HG03095 (cell line): ENCODE results near the gene GRAMD4.

ENCODE experiments used
- ATAC-seq: cut with Tn5 transposase; IDR thresholded peaks from one replicate; pipeline ENCODE4 v1.9.1; 2021; ENCODE audit warnings: moderate library complexity; ENCODE audit not compliant: unreplicated experiment

GRAMD4 gene

DNA sequence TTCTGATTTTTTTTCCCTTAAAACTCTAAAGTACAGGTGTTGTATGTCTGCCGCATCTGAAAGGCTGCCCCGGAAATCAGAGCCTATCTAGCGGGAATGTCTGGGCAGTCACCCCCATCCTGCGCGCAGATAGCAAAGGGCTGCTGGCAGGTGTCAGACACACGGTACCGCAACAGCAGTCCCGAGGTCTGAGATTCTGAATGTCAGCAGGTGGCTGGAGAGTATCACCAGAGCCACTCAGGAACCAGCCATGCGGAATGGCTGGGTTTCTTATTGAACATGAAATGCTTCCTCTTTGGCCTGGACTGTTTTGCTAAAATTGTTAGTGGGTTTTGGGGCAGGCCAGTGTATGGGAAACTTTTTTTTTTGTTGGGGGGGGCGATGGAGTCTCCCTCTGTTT is 64.5 kb downstream of the GRAMD4 start:
- ATAC-seq: peak; percentile 73

- no peak for ATAC-seq
Measured at GRCh38 chr22:46686221-46687047, 66.2 kb downstream of the GRAMD4 start.

GRCh38 chr22:46687048-46687444 is 66.9 kb downstream of the GRAMD4 start:
- no peak for ATAC-seq

GRCh38 chr22:46687460-46687859 is 67.3 kb downstream of the GRAMD4 start:
- ATAC-seq: no peak

- ATAC-seq: no peak
Measured at GRCh38 chr22:46688949-46689348, 68.8 kb downstream of the GRAMD4 start.

GRCh38 chr22:46690146-46690545 is 70.0 kb downstream of the GRAMD4 start:
- no peak for ATAC-seq

GRCh38 chr22:46691571-46691970 is 71.4 kb downstream of the GRAMD4 start:
- no peak for ATAC-seq

DNA sequence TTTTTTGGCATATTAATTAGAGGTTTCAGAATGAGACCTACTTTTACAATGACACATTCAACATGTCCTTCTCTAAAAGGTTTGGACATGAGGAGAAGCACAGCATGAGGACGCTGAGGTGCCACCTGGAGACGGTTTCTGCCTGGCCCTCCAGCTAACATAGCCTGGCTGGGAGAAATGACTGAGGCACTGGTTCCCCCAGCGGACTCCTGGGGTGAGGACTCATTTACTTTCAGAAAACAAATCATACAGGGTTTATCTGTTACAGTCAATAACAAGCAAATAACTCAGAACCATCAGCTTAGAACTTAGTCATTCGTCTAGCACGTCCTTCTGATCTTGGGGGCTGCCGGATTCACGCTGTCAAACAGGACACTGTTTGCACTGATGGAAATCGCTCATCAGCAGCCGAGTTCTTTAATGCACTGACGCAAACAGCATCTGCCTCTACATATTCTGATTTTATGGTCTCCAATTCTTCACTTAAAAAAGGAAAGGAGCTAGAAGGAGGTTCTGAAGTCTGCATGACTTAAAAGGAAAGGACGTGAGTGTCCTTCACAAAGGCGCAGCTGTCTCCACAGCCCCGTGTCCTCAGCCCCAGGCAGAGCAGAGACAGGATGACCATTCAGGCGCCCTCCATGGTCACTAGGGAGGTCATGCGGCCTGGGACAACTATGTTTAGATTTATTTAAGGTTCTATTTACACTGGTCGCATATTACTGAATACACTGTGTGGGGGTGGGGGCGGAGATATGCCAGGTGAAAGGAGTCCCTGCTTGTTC is 73.6 kb downstream of the GRAMD4 start:
- ATAC-seq: no peak

- no peak for ATAC-seq
Measured at GRCh38 chr22:46694416-46695170, 74.4 kb downstream of the GRAMD4 start.

DNA sequence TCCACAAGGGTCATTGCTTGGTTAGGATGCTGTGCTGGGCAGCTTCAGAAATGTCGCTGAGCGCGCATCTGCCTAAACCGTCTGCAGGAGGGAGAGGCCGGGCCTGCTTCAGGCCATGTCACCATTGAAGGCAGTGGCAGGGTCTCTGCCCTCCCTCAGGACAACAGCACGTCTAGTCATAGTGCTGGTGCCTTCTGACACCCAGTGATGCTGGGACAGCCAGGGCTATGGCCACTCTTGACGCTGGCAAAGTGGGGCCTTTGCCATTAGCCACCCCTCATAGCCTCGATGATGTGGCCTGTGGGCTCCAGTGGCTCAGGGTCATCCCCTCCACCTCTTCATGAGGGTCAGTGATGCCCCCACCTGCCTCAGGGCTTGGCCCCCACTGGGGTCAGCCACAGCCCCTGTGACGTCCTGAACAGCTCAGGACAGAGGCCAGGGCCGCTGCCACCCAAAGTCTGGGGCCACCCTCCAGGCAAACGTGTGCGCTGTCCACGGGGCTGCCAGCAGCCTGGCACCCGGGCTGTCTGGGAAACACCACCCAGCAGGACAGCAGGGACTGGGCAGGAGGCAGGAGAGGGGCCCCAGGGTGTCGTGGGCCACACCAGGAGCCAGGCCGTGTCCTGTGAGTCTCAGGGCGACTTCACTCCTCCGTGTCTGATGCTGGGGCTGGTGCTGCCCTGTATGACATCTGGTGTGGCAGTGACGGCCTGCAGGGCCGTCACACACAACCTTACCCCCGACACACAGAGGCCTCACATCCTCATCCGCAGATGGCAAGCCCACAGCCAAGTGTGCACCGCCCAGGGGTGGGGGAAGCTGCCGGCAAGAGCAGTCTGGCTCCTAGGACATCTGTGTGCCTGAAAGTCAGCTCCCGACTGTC is 75.4 kb downstream of the GRAMD4 start:
- no peak for ATAC-seq

DNA sequence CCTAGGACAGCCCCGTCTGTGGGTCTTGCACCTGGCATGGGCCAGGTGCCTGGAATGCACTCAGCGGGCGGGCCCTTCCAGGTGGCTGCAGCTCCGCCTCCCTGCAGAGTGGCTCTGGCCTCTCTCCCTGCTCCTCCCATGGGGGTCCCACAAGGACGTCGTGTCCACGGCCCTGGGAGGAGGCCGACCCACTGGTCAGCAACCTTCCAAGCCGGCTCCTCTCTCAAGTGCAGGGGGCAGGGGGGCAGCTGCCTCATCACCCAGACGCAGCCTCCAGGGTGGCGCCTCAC is 76.0 kb downstream of the GRAMD4 start:
- no peak for ATAC-seq

DNA sequence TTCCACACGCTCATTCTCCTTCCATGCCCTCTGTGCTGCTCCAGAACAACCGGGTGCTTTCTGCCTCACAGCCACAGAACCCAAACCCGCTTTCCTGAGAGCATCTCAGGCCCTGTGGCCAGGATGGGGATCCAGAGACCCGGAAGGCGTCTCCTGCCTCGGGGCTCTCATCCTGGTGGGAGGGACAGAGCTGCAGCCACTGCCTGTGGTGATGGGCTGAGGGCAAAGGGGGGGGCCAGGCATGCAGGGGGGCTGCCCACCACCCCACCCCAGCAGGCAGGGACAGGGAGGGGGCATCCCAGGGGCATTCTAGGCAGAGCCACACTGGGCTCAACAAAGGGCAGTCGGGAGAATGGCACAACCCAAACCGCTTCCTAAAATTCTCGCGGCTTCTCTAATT is 76.4 kb downstream of the GRAMD4 start:
- no peak for ATAC-seq

DNA sequence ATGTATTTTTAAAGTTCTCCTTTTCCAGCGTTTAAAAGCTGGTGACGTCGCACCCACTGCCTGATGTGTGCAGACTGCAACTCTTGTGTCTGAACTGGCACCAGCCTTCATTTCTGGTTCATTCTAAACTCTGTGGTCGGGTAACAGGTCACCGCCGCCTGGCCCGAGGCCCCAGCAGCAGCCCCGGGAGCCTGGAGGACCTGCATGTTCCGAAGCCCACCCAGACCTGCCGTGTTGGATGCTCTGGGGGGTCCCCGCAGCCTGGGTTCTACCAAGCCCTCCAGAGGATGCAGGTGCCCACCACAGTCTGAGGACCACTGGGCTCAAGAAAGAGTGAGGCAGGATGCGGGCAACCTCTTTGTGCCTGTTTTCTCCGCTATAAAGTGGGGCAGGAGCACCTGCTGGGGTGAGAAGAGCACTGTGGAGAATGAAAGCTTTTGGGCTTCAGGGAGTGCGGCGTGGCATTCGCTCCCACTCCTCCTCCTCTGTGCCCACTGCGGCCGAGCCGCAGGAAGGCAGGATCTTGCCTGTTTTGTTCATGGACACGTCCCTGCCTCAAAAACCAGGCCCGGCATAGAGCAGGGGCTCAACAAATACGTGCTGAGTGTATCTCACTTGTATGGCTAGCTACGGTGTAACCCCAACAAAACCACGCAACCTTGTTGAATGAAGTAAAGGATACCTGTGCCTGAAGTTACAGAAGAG is 77.8 kb downstream of the GRAMD4 start:
- no peak for ATAC-seq

- no peak for ATAC-seq
Measured at GRCh38 chr22:46699091-46699490, 78.9 kb downstream of the GRAMD4 start.

DNA sequence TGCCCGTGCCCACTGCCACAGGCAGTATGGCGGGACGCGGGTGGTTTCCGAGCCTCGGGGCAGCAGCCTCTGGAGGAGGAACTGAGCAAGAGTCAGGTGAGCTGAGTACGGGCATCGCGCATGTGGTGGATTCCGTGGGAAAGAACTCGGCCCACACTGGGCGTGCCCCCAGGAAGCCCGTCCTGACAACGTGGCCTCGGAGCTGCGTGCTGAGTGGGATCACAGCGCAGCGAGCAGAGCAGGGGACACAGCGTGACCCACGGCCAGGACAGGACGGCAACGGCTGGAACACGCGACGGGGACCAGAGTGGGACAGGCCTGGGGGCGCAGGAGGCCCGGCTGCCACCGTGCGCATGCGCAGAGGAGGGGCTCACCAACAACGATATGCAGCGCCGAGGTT is 81.1 kb downstream of the GRAMD4 start:
- ATAC-seq: no peak

DNA sequence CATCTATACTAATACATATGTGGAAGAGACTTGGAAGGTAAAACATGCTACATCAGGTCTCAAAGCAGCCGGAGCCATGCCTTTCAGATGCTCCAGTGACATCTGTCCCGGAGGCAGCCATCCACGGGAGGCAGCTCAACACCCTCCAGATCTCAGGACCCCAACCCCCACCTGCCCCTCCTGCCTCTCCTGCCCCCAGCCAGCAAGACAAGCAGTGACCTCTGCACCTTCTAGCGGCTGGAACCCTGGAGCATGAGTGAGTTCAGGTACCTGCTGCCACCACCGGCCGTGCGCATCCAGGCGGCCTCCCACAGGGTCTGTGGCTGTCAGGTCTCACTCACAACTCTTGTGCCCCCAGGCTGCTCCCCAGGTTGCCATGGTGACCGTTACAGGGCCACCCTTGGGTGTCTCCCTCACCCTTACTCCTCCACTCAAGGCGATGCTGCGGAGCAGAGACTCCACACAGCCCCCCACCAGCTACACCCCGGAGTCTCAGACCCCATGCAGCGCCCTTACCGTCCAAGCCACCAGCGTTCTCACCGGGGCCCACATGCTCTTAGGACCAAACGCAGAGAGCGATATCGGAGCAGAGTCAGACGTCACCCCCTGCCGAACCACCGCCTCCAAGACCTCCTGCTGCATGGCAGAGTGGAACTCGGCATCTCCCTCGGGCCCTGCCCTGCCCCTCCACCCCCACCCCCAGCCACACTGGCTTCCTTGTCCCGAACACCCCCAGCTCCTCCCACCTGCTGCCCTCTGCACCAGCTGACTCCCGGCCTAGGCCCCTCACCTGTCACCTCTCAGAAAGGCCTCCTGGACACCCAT is 83.2 kb downstream of the GRAMD4 start:
- ATAC-seq: no peak

DNA sequence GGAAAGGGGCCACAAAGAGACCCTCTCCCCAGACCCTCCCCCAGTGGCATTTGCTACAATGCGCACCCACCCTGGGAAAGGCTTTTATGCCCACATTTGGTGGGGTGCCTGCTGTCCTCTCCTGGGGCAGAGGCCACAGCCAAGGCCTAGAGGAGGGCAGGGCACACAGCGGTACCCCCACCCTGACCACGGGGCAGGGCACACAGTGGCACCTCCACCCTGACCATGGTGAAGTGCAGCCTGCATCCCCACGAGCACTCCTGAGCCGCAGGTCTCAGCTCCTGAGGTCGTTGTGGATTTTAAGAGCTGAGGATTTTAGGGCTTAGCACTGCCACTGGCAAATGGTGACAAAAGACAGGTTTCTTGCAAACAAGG is 83.8 kb downstream of the GRAMD4 start:
- ATAC-seq: no peak

GRCh38 chr22:46706060-46706459 is 85.9 kb downstream of the GRAMD4 start:
- no peak for ATAC-seq

- ATAC-seq: no peak
Measured at GRCh38 chr22:46707305-46707704, 87.1 kb downstream of the GRAMD4 start.
